HL-60 (cell line): Measurements from ENCODE around the gene MEX3C.

ENCODE experiments used
- DNase-seq, 2 experiments: peaks; one replicate each; pipeline ENCODE4 v3.0.0-alpha.2; 2010 to 2020; ENCODE audit warnings: low read depth in 1 of 2, low spot score in 1 of 2
- H3K27ac ChIP-seq: fragments of 250-450 bp; sonication (Bioruptor Pico); replicated peaks from 2 replicates; pipeline ENCODE4 v1.5.1; 2020; ENCODE audit warnings: mild to moderate bottlenecking, moderate library complexity
- H3K27me3 ChIP-seq: fragments of 250-450 bp; sonication (Bioruptor Pico); 2 replicates; pipeline ENCODE4 v1.5.1; 2021; ENCODE audit warnings: mild to moderate bottlenecking, moderate library complexity; ENCODE audit not compliant: insufficient read depth, poor library complexity, severe bottlenecking
- H3K4me3 ChIP-seq: replicated peaks from 2 replicates; pipeline ENCODE4 v1.5.1; 2011; ENCODE audit warnings: mild to moderate bottlenecking, control low read depth, low read length; ENCODE audit not compliant: insufficient read depth
- GABPA ChIP-seq: IDR thresholded peaks from 2 replicates; pipeline ENCODE4 v1.6.1; 2012; ENCODE audit warnings: low read depth
- POLR2AphosphoS5 ChIP-seq: IDR thresholded peaks from 2 replicates; pipeline ENCODE4 v1.6.1; 2012; ENCODE audit warnings: low read depth
- SPI1 ChIP-seq: IDR thresholded peaks from 2 replicates; pipeline ENCODE4 v1.6.1; 2012; ENCODE audit warnings: low read depth, mild to moderate bottlenecking, borderline replicate concordance
- TF ChIP-seq, protein P1 (sequence below): IDR thresholded peaks from one replicate; pipeline ENCODE4 v1.5.1; 2011; ENCODE audit warnings: low read length, control low read depth, inconsistent platforms; ENCODE audit not compliant: insufficient read depth
- TF ChIP-seq, protein P2 (sequence below): IDR thresholded peaks from 2 replicates; pipeline ENCODE4 v1.6.1; 2012; ENCODE audit warnings: low read depth; ENCODE audit not compliant: insufficient replicate concordance

MEX3C gene

DNA sequence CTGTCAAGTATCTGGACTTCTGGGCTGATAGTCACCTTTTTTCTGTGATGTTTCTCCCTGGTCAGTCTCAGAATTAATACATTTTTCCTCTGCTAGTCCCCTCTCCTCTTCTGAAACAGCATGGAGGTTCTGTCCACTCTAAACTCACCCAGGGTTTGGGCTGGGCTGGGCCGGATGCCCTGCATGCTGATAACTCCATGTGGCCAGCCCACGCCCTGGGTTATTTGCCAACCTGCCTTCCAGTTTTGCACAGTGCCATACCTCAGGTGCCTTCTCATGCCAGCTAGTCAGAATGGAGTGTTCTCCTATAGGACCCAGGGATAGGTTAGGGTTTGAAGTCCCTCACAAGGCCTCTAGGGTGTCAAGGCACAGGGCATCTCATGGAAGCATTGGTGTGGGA, 32.2 kb downstream of the MEX3C start:
- no peak overlapping the region for H3K4me3 ChIP-seq
- DNase-seq: no peak
- no peak overlapping the region for H3K27ac ChIP-seq
- H3K27me3 ChIP-seq: no peaks in the 10 kb centered on the region
- TF ChIP-seq, protein P1, sequence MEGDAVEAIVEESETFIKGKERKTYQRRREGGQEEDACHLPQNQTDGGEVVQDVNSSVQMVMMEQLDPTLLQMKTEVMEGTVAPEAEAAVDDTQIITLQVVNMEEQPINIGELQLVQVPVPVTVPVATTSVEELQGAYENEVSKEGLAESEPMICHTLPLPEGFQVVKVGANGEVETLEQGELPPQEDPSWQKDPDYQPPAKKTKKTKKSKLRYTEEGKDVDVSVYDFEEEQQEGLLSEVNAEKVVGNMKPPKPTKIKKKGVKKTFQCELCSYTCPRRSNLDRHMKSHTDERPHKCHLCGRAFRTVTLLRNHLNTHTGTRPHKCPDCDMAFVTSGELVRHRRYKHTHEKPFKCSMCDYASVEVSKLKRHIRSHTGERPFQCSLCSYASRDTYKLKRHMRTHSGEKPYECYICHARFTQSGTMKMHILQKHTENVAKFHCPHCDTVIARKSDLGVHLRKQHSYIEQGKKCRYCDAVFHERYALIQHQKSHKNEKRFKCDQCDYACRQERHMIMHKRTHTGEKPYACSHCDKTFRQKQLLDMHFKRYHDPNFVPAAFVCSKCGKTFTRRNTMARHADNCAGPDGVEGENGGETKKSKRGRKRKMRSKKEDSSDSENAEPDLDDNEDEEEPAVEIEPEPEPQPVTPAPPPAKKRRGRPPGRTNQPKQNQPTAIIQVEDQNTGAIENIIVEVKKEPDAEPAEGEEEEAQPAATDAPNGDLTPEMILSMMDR: no peak
- TF ChIP-seq POLR2AphosphoS5 (no peak), SPI1 (no peak), GABPA (no peak)
- TF ChIP-seq, protein P2, sequence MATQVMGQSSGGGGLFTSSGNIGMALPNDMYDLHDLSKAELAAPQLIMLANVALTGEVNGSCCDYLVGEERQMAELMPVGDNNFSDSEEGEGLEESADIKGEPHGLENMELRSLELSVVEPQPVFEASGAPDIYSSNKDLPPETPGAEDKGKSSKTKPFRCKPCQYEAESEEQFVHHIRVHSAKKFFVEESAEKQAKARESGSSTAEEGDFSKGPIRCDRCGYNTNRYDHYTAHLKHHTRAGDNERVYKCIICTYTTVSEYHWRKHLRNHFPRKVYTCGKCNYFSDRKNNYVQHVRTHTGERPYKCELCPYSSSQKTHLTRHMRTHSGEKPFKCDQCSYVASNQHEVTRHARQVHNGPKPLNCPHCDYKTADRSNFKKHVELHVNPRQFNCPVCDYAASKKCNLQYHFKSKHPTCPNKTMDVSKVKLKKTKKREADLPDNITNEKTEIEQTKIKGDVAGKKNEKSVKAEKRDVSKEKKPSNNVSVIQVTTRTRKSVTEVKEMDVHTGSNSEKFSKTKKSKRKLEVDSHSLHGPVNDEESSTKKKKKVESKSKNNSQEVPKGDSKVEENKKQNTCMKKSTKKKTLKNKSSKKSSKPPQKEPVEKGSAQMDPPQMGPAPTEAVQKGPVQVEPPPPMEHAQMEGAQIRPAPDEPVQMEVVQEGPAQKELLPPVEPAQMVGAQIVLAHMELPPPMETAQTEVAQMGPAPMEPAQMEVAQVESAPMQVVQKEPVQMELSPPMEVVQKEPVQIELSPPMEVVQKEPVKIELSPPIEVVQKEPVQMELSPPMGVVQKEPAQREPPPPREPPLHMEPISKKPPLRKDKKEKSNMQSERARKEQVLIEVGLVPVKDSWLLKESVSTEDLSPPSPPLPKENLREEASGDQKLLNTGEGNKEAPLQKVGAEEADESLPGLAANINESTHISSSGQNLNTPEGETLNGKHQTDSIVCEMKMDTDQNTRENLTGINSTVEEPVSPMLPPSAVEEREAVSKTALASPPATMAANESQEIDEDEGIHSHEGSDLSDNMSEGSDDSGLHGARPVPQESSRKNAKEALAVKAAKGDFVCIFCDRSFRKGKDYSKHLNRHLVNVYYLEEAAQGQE: no peak

DNA sequence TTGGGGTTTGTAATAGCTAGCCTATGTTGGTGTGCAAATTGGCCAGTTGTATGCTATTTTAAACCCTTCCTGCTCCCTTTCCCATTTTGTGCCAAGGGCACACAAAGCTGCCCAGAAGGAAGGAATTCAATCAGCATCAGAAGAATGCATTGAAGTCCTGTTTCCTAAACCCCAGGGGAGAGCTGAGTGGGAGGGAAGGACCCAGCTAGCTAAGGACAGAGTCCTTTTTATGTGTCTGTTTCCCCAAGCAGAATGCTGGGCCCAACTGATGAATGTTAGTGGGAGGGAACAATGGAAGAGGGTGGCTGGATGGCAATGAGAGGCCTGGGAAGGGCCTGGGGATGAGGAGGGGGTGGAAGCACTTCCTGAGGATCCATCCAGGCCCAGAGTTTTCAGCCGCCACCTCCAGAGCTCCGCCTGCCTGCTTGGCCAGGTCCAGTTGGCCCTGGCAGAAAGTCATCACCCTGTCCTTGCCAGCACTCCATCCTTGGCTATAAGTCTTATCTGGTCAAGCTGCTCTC, 32.7 kb downstream of the MEX3C start:
- Histone ChIP-seq H3K4me3 (no peak overlapping the region), H3K27ac (no peak overlapping the region), H3K27me3 (no peaks in the 10 kb centered on the region)
- TF ChIP-seq GABPA (no peak), POLR2AphosphoS5 (no peak), SPI1 (no peak)
- TF ChIP-seq, protein P1: no peak
- TF ChIP-seq, protein P2: no peak
- no peak for DNase-seq

DNA sequence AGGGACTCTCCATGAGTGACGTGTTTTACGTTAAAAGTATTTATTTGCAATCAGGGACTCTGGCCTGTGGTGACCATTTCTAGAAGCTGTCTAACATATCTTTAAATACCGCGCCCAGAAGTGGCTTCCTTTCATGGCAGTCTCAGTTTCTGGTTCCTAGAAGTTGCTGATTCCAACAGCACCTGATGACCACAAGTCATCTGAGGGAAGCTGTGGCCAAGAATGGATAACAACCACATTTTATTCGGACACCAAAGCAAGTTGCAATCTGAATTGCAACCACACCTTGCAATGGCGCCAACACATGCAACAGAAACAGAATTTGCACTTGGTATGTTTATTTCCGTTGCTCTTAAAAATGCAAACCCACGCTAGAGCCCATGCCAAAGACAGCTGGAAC, 33.1 kb downstream of the MEX3C start:
- Histone ChIP-seq H3K27ac (no peak overlapping the region), H3K4me3 (no peak overlapping the region), H3K27me3 (no peaks in the 10 kb centered on the region)
- no peak for DNase-seq
- no peak for TF ChIP-seq SPI1
- TF ChIP-seq, protein P1: no peak
- no peak for TF ChIP-seq POLR2AphosphoS5
- TF ChIP-seq GABPA: no peak
- TF ChIP-seq, protein P2: no peak
